SK-N-SH (cell line): ENCODE measurements around the gene SQOR. TPM values are rescaled to one million over a fixed set of nuclear protein-coding genes. Genes with fewer than 3 reads are reported as not detected.

Experiments used
- CTCF ChIA-PET: fragments of 300-600, 350-600 bp; formaldehyde crosslinking; extraction: SDS; loops from one replicate; lab custom pipeline; 2021; lab: Yijun Ruan, JAX
- POLR2A ChIA-PET: fragments of 350-600 bp; sonication (Branson Sonifier 250); formaldehyde crosslinking; extraction: SDS; loops from one replicate; lab custom pipeline; 2020; ENCODE audit warnings: antibody characterized with exemption, inconsistent platforms; lab: Yijun Ruan, JAX
- DNase-seq: peaks from one replicate; pipeline ENCODE4 v3.0.0; 2012
- H2AFZ ChIP-seq: fragments of 200-600 bp; sonication (generic); 2 replicates; pipeline ENCODE4 v1.8.1; 2016; ENCODE audit warnings: antibody characterized with exemption, mild to moderate bottlenecking, low read depth
- H3F3A ChIP-seq: fragments of 200-600 bp; sonication (generic); replicated peaks from 2 replicates; pipeline ENCODE3; 2016; ENCODE audit warnings: antibody characterized with exemption, mild to moderate bottlenecking; ENCODE audit not compliant: insufficient read depth
- H3K27ac ChIP-seq, 2 experiments: fragments of 200-500 bp in 1 of 2; fragments of 200-600 bp in 1 of 2; sonication (Bioruptor generic) in 1 of 2; sonication (generic), shearing (Covaris generic) in 1 of 2; 2 replicates each; pipeline versions ENCODE4 v1.5.1 to v1.6.1; 2014 to 2016; ENCODE audit warnings: low read depth in 2 of 2, inconsistent platforms in 1 of 2, low read length in 1 of 2, mild to moderate bottlenecking in 1 of 2, mixed read lengths in 1 of 2
- H3K27me3 ChIP-seq: fragments of 200-600 bp; sonication (generic), shearing (Covaris generic); 2 replicates; pipeline ENCODE4 v1.6.1; 2016; ENCODE audit warnings: mixed run types; ENCODE audit not compliant: insufficient read depth
- H3K36me3 ChIP-seq, 2 experiments: fragments of 200-500 bp in 1 of 2; fragments of 200-600 bp in 1 of 2; sonication (Bioruptor generic) in 1 of 2; sonication (generic) in 1 of 2; replicated peaks in 1 of 2; 2 replicates each; pipeline versions ENCODE3 to v1.5.1; 2014 to 2016; ENCODE audit warnings: low read length in 1 of 2, mild to moderate bottlenecking in 1 of 2; ENCODE audit not compliant: insufficient read depth in 2 of 2, control insufficient read depth in 1 of 2
- H3K4me1 ChIP-seq, 2 experiments: fragments of 200-500 bp in 1 of 2; fragments of 200-600 bp in 1 of 2; sonication (Bioruptor generic) in 1 of 2; sonication (generic), shearing (Covaris generic) in 1 of 2; 2 replicates each; pipeline versions ENCODE4 v1.5.1 to v1.6.1; 2014 to 2016; ENCODE audit warnings: low read depth in 1 of 2, low read length in 1 of 2, mixed run types in 1 of 2; ENCODE audit not compliant: insufficient read depth in 2 of 2, control insufficient read depth in 1 of 2
- H3K4me2 ChIP-seq: fragments of 200-600 bp; sonication (generic), shearing (Covaris generic); 2 replicates; pipeline ENCODE4 v1.6.1; 2017; ENCODE audit warnings: mixed run types
- H3K4me3 ChIP-seq, 2 experiments: fragments of 200-500 bp in 1 of 2; fragments of 200-600 bp in 1 of 2; sonication (Bioruptor generic) in 1 of 2; sonication (generic), shearing (Covaris generic) in 1 of 2; 2 replicates each; pipeline versions ENCODE4 v1.5.1 to v1.8.1; 2014 to 2016; ENCODE audit warnings: low read depth in 2 of 2, inconsistent platforms in 1 of 2, low read length in 1 of 2, mild to moderate bottlenecking in 1 of 2, mixed read lengths in 1 of 2, moderate library complexity in 1 of 2
- H3K79me2 ChIP-seq: fragments of 200-600 bp; sonication (generic); 2 replicates; pipeline ENCODE4 v1.8.1; 2017; ENCODE audit warnings: mild to moderate bottlenecking; ENCODE audit not compliant: insufficient read depth
- H3K9ac ChIP-seq: fragments of 200-600 bp; sonication (generic); 2 replicates; pipeline ENCODE4 v1.6.1; 2017; ENCODE audit warnings: mixed run types
- H3K9me2 ChIP-seq: fragments of 200-600 bp; sonication (generic); 2 replicates; pipeline ENCODE4 v1.6.1; 2017; ENCODE audit warnings: mixed run types
- H3K9me3 ChIP-seq: fragments of 200-600 bp; sonication (generic); 2 replicates; pipeline ENCODE4 v1.6.1; 2017; ENCODE audit warnings: mixed run types, mild to moderate bottlenecking, moderate library complexity
- H4K20me1 ChIP-seq: fragments of 200-600 bp; sonication (generic); 2 replicates; pipeline ENCODE4 v1.6.1; 2017; ENCODE audit warnings: mild to moderate bottlenecking, mixed run types; ENCODE audit not compliant: insufficient read depth
- CHD2 ChIP-seq: fragments of 150-350 bp; IDR thresholded peaks from 2 replicates; pipeline ENCODE4 v1.6.1; 2018; ENCODE audit warnings: low read length; ENCODE audit not compliant: partially characterized antibody
- EP300 ChIP-seq, 2 experiments: IDR thresholded peaks; 2 replicates each; pipeline versions ENCODE4 v1.4.0 to v1.6.1; 2012; ENCODE audit warnings: borderline replicate concordance in 1 of 2, low read depth in 1 of 2, low read length in 1 of 2
- EZH2phosphoT487 ChIP-seq: fragments of 200-600 bp; sonication (generic); IDR thresholded peaks from 2 replicates; pipeline ENCODE4 v1.6.1; 2017; ENCODE audit warnings: low read depth, mixed run types, mild to moderate bottlenecking, antibody characterized with exemption, moderate library complexity, borderline replicate concordance
- FOXJ3 ChIP-seq: sonication (generic); formaldehyde crosslinking; IDR thresholded peaks from 2 replicates; pipeline ENCODE4 v1.5.1; 2020; ENCODE audit warnings: mild to moderate bottlenecking, missing genetic modification reagents
- GABPA ChIP-seq: IDR thresholded peaks from 2 replicates; pipeline ENCODE4 v1.4.0; 2012; ENCODE audit warnings: low read depth, mild to moderate bottlenecking
- JUND ChIP-seq: IDR thresholded peaks from 2 replicates; pipeline ENCODE4 v1.4.0; 2012
- MAX ChIP-seq: IDR thresholded peaks from 2 replicates; pipeline ENCODE4 v1.4.0; 2012; ENCODE audit warnings: low read depth
- NFIC ChIP-seq: IDR thresholded peaks from 2 replicates; pipeline ENCODE4 v1.4.0; 2012; ENCODE audit warnings: borderline replicate concordance
- PBX3 ChIP-seq: IDR thresholded peaks from 2 replicates; pipeline ENCODE4; 2012
- SIN3A ChIP-seq: IDR thresholded peaks from 2 replicates; pipeline ENCODE4 v1.6.1; 2012; ENCODE audit warnings: low read depth, mild to moderate bottlenecking, low read length, moderate library complexity, borderline replicate concordance
- TCF12 ChIP-seq: IDR thresholded peaks from 2 replicates; pipeline ENCODE4 v1.4.0; 2012
- USF1 ChIP-seq: IDR thresholded peaks from 2 replicates; pipeline ENCODE4 v1.4.0; 2012; ENCODE audit warnings: low read depth, borderline replicate concordance
- USF2 ChIP-seq: fragments of 150-350 bp; IDR thresholded peaks from 2 replicates; pipeline ENCODE4 v1.6.1; 2017; ENCODE audit warnings: antibody characterized with exemption, low read length, low read depth, borderline replicate concordance
- YY1 ChIP-seq: IDR thresholded peaks from 2 replicates; pipeline ENCODE4 v1.4.0; 2012; ENCODE audit warnings: low read depth, mild to moderate bottlenecking
- ZBTB33 ChIP-seq: IDR thresholded peaks from 2 replicates; pipeline ENCODE4 v1.4.0; 2012; ENCODE audit warnings: low read depth, borderline replicate concordance
- WGBS: methylation state at CpG from one replicate; pipeline ENCODE4 v1.1.6; 2017; ENCODE audit warnings: low lambda C conversion rate; 5-methylcytosine and 5-hydroxymethylcytosine counted together
- polyA plus RNA-seq, 3 experiments: library from polyadenylated mRNA; depleted of rRNA; stranded (reverse); fragments of >200 nt; gene quantifications; 2 replicates each; pipeline ENCODE4 v1.2.3, GENCODE V29; 2012

SQOR gene
- polyA plus RNA-seq, 1 of the 3 experiments (the other 2 are of a cell fraction): 7.8 TPM

- Histone ChIP-seq H3F3A (peaks cover 4% of the 10 kb centered on the region), H4K20me1 (peaks cover 3% of the 10 kb centered on the region; the same call in 1 of the 2 replicates), H3K9me3 (no peaks in the 10 kb centered on the region), H3K9ac (no peak overlapping the region), H3K9me2 (no peaks in the 10 kb centered on the region), H3K4me2 (no peak overlapping the region), H3K27me3 (no peaks in the 10 kb centered on the region), H2AFZ (no peak overlapping the region), H3K36me3 (peaks cover 20 to 35% of the 10 kb centered on the region in 2 experiments), H3K27ac (no peak overlapping the region), H3K79me2 (peaks cover 15% of the 10 kb centered on the region), H3K4me3 (no peak overlapping the region), H3K4me1 (no peaks in the 10 kb centered on the region)
- ChIA-PET POLR2A (no interaction called here), CTCF (interaction anchor here (9.9 kb wide), 1 partner anchor 148 kb away, joined by 131 read pairs; no protein-coding TSS in a partner anchor)
- 100% methylated on average over 1 of the region's 1 CpG for WGBS
- TF ChIP-seq SIN3A (no peak), MAX (no peak), NFIC (no peak), CHD2 (no peak), FOXJ3 (CRISPR knock-in tag) (no peak), EP300 (IDR thresholded peaks at IDR 0.05; ENCODE audit: borderline replicate concordance in 1 of 2, low read depth in 1 of 2, low read length in 1 of 2) (no peak), JUND (no peak), TCF12 (no peak), EZH2phosphoT487 (no peak), USF2 (no peak), USF1 (no peak), GABPA (no peak), YY1 (no peak), PBX3 (no peak), ZBTB33 (no peak)
- DNase-seq: no peak
Observed at GRCh38 chr15:45606841-45607240, 28.0 kb upstream of the SQOR start.
